Measurements from ENCODE around the gene STAB2. TPM values are rescaled to one million over a fixed set of nuclear protein-coding genes. Genes with fewer than 3 reads are reported as not detected.

The STAB2 gene
- total and polyA plus RNA-seq, 2 of the 8 experiments (the other 6 are each of a cell fraction or from before 2014, with no cell fraction given) = not detected

GRCh38 chr12:103673487-103673886 is 86.4 kb downstream of the STAB2 start:
- no peak overlapping the region for H2AK5ac ChIP-seq (ENCODE audit: low read depth, low read length)
- H3K79me2 ChIP-seq (ENCODE audit: control insufficient read depth in 1 of 2, insufficient read depth in 2 of 2, low read length in 2 of 2) = no peaks in the 10 kb centered on the region
- no peak overlapping the region for H2BK5ac ChIP-seq (ENCODE audit: low read depth, low read length)
- no peak overlapping the region; the same call in 1 of the 2 replicates for H2BK12ac ChIP-seq (ENCODE audit: low read depth, low read length)
- no peak overlapping the region for H3K14ac ChIP-seq (ENCODE audit: insufficient read length)
- H4K91ac ChIP-seq (replicated peaks; ENCODE audit: insufficient read length, low read length) = no peak overlapping the region
- peaks cover 0 to 4% (median 4%) of the 10 kb centered on the region in 4 experiments; a peak in 4 of 7 replicates for H3K4me1 ChIP-seq (replicated peaks in 1 of 4; ENCODE audit: control insufficient read depth in 3 of 4, insufficient read depth in 4 of 4, low read length in 3 of 4)
- H2BK15ac ChIP-seq (ENCODE audit: low read length) = no peak overlapping the region
- no peak overlapping the region for H4K5ac ChIP-seq (ENCODE audit: insufficient read length, low read depth, low read length)
- no peaks in the 10 kb centered on the region for H4K20me1 ChIP-seq (replicated peaks in 1 of 2; ENCODE audit: control insufficient read depth in 1 of 2, insufficient read depth in 2 of 2, low read length in 2 of 2)
- H3K27ac ChIP-seq (ENCODE audit: low read depth, low read length) = no peak overlapping the region
- no peak overlapping the region for H3K4me2 ChIP-seq (ENCODE audit: insufficient read depth in 1 of 2, low read depth in 2 of 2, low read length in 2 of 2)
- no peaks in the 10 kb centered on the region for H3K79me1 ChIP-seq (ENCODE audit: low read depth, low read length)
- no peaks in the 10 kb centered on the region for H3K23me2 ChIP-seq (ENCODE audit: low read depth, low read length)
- no peak overlapping the region for H3K4ac ChIP-seq (replicated peaks; ENCODE audit: insufficient read length, low read depth, low read length)
- H3K36me3 ChIP-seq (ENCODE audit: control insufficient read depth in 2 of 4, insufficient read depth in 4 of 4, low read length in 3 of 4) = no peaks in the 10 kb centered on the region
- H3K4me3 ChIP-seq (ENCODE audit: extremely low read depth in 1 of 4, insufficient read depth in 2 of 4, low read depth in 3 of 4, low read length in 4 of 4) = no peak overlapping the region
- FAIRE-seq (no peak), DNase-seq (ENCODE audit: low read depth in 1 of 2, low spot score in 2 of 2) (no peak)
- H3K18ac ChIP-seq (ENCODE audit: extremely low read depth, low read length) = no peak overlapping the region
- ChIA-PET POLR2A (ENCODE audit: partially characterized antibody) (no interaction called here), CTCF (ENCODE audit: partially characterized antibody) (interaction anchor here (1.0 to 1.9 kb wide), 2 partner anchors 34 to 41 kb away, joined by 3 to 5 read pairs; no protein-coding TSS in a partner anchor)
- no peaks in the 10 kb centered on the region for H3K9me3 ChIP-seq (ENCODE audit: insufficient read depth in 2 of 2, low read depth in 1 of 2, low read length in 1 of 2)
- no peak overlapping the region for H2AFZ ChIP-seq (ENCODE audit: low read length)
- no peak overlapping the region for H3K9ac ChIP-seq (replicated peaks in 1 of 4; ENCODE audit: extremely low read depth in 1 of 4, low read depth in 3 of 4, low read length in 3 of 4)
- H2BK20ac ChIP-seq (ENCODE audit: low read length) = 0 out of 2 replicates have a peak overlapping the region, but pooled peaks have one; percentile 72
- WGBS, 2 experiments (ENCODE audit: extremely low coverage in 1 of 2, insufficient coverage in 1 of 2, insufficient read length in 1 of 2, insufficient replicate concordance in 2 of 2, low coverage in 1 of 2, low lambda C conversion rate in 2 of 2, missing lambda C conversion rate in 1 of 2) = 100% methylated on average over 6 of the region's 6 CpGs; no CpG with 5 or more reads in 1 of the 2 experiments
- H3K23ac ChIP-seq (ENCODE audit: insufficient read length) = no peak overlapping the region
- H3K56ac ChIP-seq (replicated peaks; ENCODE audit: insufficient read length, low read depth, low read length) = no peak overlapping the region
- H4K8ac ChIP-seq (ENCODE audit: extremely low read depth, insufficient read depth, low read length) = no peak overlapping the region; the same call in 1 of the 2 replicates
- no peaks in the 10 kb centered on the region for H3K27me3 ChIP-seq (replicated peaks in 1 of 4; ENCODE audit: control insufficient read depth in 3 of 4, extremely low read depth in 1 of 4, insufficient read depth in 3 of 4, low read length in 3 of 4)
- H2BK120ac ChIP-seq (replicated peaks; ENCODE audit: low read depth, low read length) = no peak overlapping the region
- TF ChIP-seq BACH1 (IDR thresholded peaks at IDR 0.05; ENCODE audit: low read length) (no peak), EP300 (IDR thresholded peaks at IDR 0.05; ENCODE audit: borderline replicate concordance in 1 of 2, low read depth in 2 of 2, low read length in 2 of 2) (no peak), SIRT6 (IDR thresholded peaks at IDR 0.05; ENCODE audit: low read length) (no peak), KDM5A (IDR thresholded peaks at IDR 0.05; ENCODE audit: low read length) (no peak), CTCF (IDR thresholded peaks at IDR 0.05; ENCODE audit: control extremely low read depth in 1 of 3, insufficient read depth in 1 of 3, low read depth in 1 of 3, low read length in 3 of 3) (no peak), CEBPB (IDR thresholded peaks at IDR 0.05; ENCODE audit: low read depth, low read length) (no peak), JUN (IDR thresholded peaks at IDR 0.05; ENCODE audit: low read depth, low read length) (no peak), POLR2AphosphoS5 (IDR thresholded peaks at IDR 0.05; ENCODE audit: low read depth, low read length) (no peak), TEAD4 (IDR thresholded peaks at IDR 0.05; ENCODE audit: low read depth, low read length) (no peak), HDAC2 (IDR thresholded peaks at IDR 0.05; ENCODE audit: borderline replicate concordance in 1 of 2, low read depth in 2 of 2, low read length in 2 of 2) (no peak), EGR1 (IDR thresholded peaks at IDR 0.05; ENCODE audit: borderline replicate concordance, low read depth, low read length) (no peak), GTF2F1 (IDR thresholded peaks at IDR 0.05; ENCODE audit: borderline replicate concordance, low read depth, low read length) (no peak), CREB1 (IDR thresholded peaks at IDR 0.05) (no peak)
